Gastrocnemius medialis (tissue), 4 donors: ENCODE measurements around the gene SS18L1.

Experiments
- POLR2A ChIP-seq, 2 donors: fragments of 450-650 bp; IDR thresholded peaks; one replicate each; pipeline ENCODE4 v1.6.1; 2017; ENCODE audit warnings: antibody characterized with exemption in 2 of 2, mild to moderate bottlenecking in 2 of 2, moderate library complexity in 2 of 2
- TF ChIP-seq, protein P1 (sequence below), 5 experiments: fragments of 450-650 bp in 3 of 5; fragments of 200-600 bp in 2 of 5; sonication (generic) in 2 of 5; IDR thresholded peaks in 4 of 5; conservative IDR thresholded peaks in 1 of 5; 1 replicate in 4 of 5; 2 replicates in 1 of 5; pipeline ENCODE4 v1.5.1; 2016 to 2019; ENCODE audit warnings: antibody characterized with exemption in 5 of 5, mild to moderate bottlenecking in 3 of 5, moderate library complexity in 3 of 5

DNA sequence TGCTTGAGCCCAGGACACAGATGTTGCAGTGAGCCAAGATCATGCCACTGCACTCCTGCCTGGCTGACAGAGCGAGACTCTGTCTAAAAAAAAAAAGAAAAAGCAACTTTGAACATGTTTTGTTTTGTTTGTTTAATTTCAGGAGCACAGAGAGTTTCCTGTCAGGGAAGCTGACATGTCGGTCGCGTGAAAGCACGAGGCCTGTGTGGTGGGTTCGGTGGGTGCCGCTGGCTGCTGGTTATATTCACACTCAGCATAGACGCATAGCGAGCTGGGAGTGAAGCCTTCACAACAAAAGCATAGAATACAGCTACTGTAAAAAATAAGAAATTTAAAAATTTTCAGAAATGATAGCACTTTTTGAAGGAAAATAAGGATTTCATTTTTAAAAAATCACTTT lies 53.7 kb downstream of the SS18L1 start:
- TF ChIP-seq POLR2A (IDR thresholded peaks at IDR 0.05) = no peak
- TF ChIP-seq, protein P1, sequence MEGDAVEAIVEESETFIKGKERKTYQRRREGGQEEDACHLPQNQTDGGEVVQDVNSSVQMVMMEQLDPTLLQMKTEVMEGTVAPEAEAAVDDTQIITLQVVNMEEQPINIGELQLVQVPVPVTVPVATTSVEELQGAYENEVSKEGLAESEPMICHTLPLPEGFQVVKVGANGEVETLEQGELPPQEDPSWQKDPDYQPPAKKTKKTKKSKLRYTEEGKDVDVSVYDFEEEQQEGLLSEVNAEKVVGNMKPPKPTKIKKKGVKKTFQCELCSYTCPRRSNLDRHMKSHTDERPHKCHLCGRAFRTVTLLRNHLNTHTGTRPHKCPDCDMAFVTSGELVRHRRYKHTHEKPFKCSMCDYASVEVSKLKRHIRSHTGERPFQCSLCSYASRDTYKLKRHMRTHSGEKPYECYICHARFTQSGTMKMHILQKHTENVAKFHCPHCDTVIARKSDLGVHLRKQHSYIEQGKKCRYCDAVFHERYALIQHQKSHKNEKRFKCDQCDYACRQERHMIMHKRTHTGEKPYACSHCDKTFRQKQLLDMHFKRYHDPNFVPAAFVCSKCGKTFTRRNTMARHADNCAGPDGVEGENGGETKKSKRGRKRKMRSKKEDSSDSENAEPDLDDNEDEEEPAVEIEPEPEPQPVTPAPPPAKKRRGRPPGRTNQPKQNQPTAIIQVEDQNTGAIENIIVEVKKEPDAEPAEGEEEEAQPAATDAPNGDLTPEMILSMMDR (IDR thresholded peaks at IDR 0.05 in 4 of 5, conservative IDR thresholded peaks at IDR 0.05 in 1 of 5) = no peak
